Liver (tissue), 9 donors: ENCODE data around the gene CACNA1E. TPM values are rescaled to one million over a fixed set of nuclear protein-coding genes. Genes with fewer than 3 reads are reported as not detected.

ENCODE experiments used
- DNase-seq: peaks from one replicate; pipeline ENCODE4 v3.0.0-alpha.2; 2017; ENCODE audit warnings: low spot score
- H3K27ac ChIP-seq, 2 donors: one replicate each; pipeline ENCODE4 v1.7.0; 2013; ENCODE audit warnings: inconsistent platforms in 2 of 2, low read length in 2 of 2, control low read depth in 1 of 2, low read depth in 1 of 2, mild to moderate bottlenecking in 1 of 2
- H3K27me3 ChIP-seq, 4 donors: one replicate each; pipeline versions ENCODE4 v1.6.1 to v1.7.0; 2013; ENCODE audit warnings: low read length in 3 of 4, inconsistent platforms in 1 of 4, mild to moderate bottlenecking in 1 of 4, moderate library complexity in 1 of 4; ENCODE audit not compliant: control insufficient read depth in 4 of 4, insufficient read depth in 4 of 4
- H3K36me3 ChIP-seq, 4 donors: one replicate each; pipeline versions ENCODE4 v1.6.1 to v1.7.0; 2013; ENCODE audit warnings: low read length in 3 of 4, mild to moderate bottlenecking in 3 of 4, low read depth in 1 of 4, moderate library complexity in 1 of 4; ENCODE audit not compliant: control insufficient read depth in 4 of 4, insufficient read depth in 3 of 4
- H3K4me1 ChIP-seq, 4 donors: one replicate each; pipeline versions ENCODE4 v1.6.1 to v1.7.0; 2013; ENCODE audit warnings: low read length in 3 of 4, mild to moderate bottlenecking in 3 of 4, moderate library complexity in 1 of 4; ENCODE audit not compliant: control insufficient read depth in 4 of 4, insufficient read depth in 4 of 4
- H3K4me3 ChIP-seq, 3 donors: one replicate each; pipeline versions ENCODE4 v1.6.1 to v1.7.0; 2013; ENCODE audit warnings: low read length in 3 of 3, control low read depth in 1 of 3, low read depth in 1 of 3, mild to moderate bottlenecking in 1 of 3
- H3K9ac ChIP-seq, 2 donors: one replicate each; pipeline ENCODE4 v1.7.0; 2013; ENCODE audit warnings: low read length in 2 of 2, mild to moderate bottlenecking in 2 of 2, moderate library complexity in 2 of 2, control low read depth in 1 of 2, low read depth in 1 of 2
- H3K9me3 ChIP-seq, 4 donors: one replicate each; pipeline versions ENCODE4 v1.6.1 to v1.7.0; 2013; ENCODE audit warnings: low read length in 3 of 4; ENCODE audit not compliant: control insufficient read depth in 4 of 4
- ATF3 ChIP-seq: IDR thresholded peaks from 2 replicates; pipeline ENCODE4 v1.6.1; 2016; ENCODE audit warnings: antibody characterized with exemption
- CTCF ChIP-seq: fragments of 150-350 bp; IDR thresholded peaks from 2 replicates; pipeline ENCODE4 v1.5.1; 2017; ENCODE audit warnings: improper control_type of control experiment, low read depth, low read length; ENCODE audit not compliant: missing input control
- FOXA1 ChIP-seq: IDR thresholded peaks from 2 replicates; pipeline ENCODE4 v1.6.1; 2016; ENCODE audit warnings: antibody characterized with exemption
- FOXA2 ChIP-seq: IDR thresholded peaks from 2 replicates; pipeline ENCODE4 v1.6.1; 2016; ENCODE audit warnings: antibody characterized with exemption
- GABPA ChIP-seq, 2 donors: IDR thresholded peaks in 1 of 2; conservative IDR thresholded peaks in 1 of 2; 2 replicates each; pipeline ENCODE4 v1.6.1; 2016; ENCODE audit warnings: antibody characterized with exemption in 2 of 2, mild to moderate bottlenecking in 1 of 2, moderate library complexity in 1 of 2
- HNF4A ChIP-seq, 2 donors: conservative IDR thresholded peaks; 2 replicates each; pipeline ENCODE4 v1.6.1; 2016; ENCODE audit warnings: antibody characterized with exemption in 2 of 2, mild to moderate bottlenecking in 2 of 2
- HNF4G ChIP-seq: IDR thresholded peaks from 2 replicates; pipeline ENCODE4 v1.6.1; 2016; ENCODE audit warnings: antibody characterized with exemption
- JUND ChIP-seq, 2 donors: IDR thresholded peaks; 2 replicates each; pipeline ENCODE4 v1.6.1; 2016; ENCODE audit warnings: antibody characterized with exemption in 2 of 2
- NR2F2 ChIP-seq: IDR thresholded peaks from 2 replicates; pipeline ENCODE4 v1.6.1; 2016; ENCODE audit warnings: antibody characterized with exemption
- RAD21 ChIP-seq, 2 donors: IDR thresholded peaks; 2 replicates each; pipeline ENCODE4 v1.6.1; 2016; ENCODE audit warnings: antibody characterized with exemption in 2 of 2, mild to moderate bottlenecking in 2 of 2
- REST ChIP-seq: IDR thresholded peaks from 2 replicates; pipeline ENCODE4 v1.6.1; 2016; ENCODE audit warnings: antibody characterized with exemption, mild to moderate bottlenecking
- RXRA ChIP-seq, 2 donors: IDR thresholded peaks; 2 replicates each; pipeline ENCODE4 v1.6.1; 2017 to 2018; ENCODE audit warnings: antibody characterized with exemption in 2 of 2, mild to moderate bottlenecking in 1 of 2
- TAF1 ChIP-seq: conservative IDR thresholded peaks from 2 replicates; pipeline ENCODE4 v1.6.1; 2016; ENCODE audit warnings: antibody characterized with exemption, mild to moderate bottlenecking
- YY1 ChIP-seq: IDR thresholded peaks from 2 replicates; pipeline ENCODE4 v1.6.1; 2016; ENCODE audit warnings: antibody characterized with exemption, mild to moderate bottlenecking
- WGBS: extraction: QIAGEN DNeasy Blood & Tissue Kit; methylation state at CpG from one replicate; pipeline ENCODE4 v1.1.7; 2013; 5-methylcytosine and 5-hydroxymethylcytosine counted together
- polyA plus RNA-seq, 2 donors: library from polyadenylated mRNA; stranded (reverse) in 1 of 2; unstranded in 1 of 2; fragments of 200-250 nt in 1 of 2; fragments of >200 nt in 1 of 2; fragmentation: Nextera tagmentation in 1 of 2; extraction: Ambion mirVana in 1 of 2; gene quantifications; one replicate each; pipeline versions ENCODE4 v1.2.1 to v1.2.3, GENCODE V29; 2013 to 2015
- total RNA-seq, 2 donors: library from RNA; depleted of rRNA; stranded (reverse); fragments of >200 nt; gene quantifications; one replicate each; pipeline ENCODE4 v1.2.3, GENCODE V29; 2014
- TF ChIP-seq, protein P1 (sequence below): IDR thresholded peaks from 2 replicates; pipeline ENCODE4 v1.6.1; 2016; ENCODE audit warnings: antibody characterized with exemption
- TF ChIP-seq, protein P2 (sequence below): IDR thresholded peaks from 2 replicates; pipeline ENCODE4 v1.6.1; 2016; ENCODE audit warnings: antibody characterized with exemption
- donor health status: healthy.
- donor health status: healthy.
- donor health status: healthy.
- donor health status: healthy.
- donor health status: healthy.

The CACNA1E gene
- total and polyA plus RNA-seq, 4 donors: under 0.01 to 0.08 (median 0.01) TPM; not detected in 1

- WGBS: 0% methylated on average over 1 of the region's 1 CpG
- Histone ChIP-seq H3K27ac (no peak overlapping the region), H3K4me1 (no peaks in the 10 kb centered on the region), H3K36me3 (no peaks in the 10 kb centered on the region), H3K9me3 (no peaks in the 10 kb centered on the region), H3K27me3 (peaks cover 0 to 6% (median 0%) of the 10 kb centered on the region in 4 donors), H3K4me3 (no peak overlapping the region), H3K9ac (no peak overlapping the region)
- DNase-seq: no peak
- TF ChIP-seq HNF4G (no peak), RAD21 (IDR thresholded peaks at IDR 0.05) (no peak), REST (no peak), FOXA1 (no peak), FOXA2 (no peak)
- TF ChIP-seq, protein P1, sequence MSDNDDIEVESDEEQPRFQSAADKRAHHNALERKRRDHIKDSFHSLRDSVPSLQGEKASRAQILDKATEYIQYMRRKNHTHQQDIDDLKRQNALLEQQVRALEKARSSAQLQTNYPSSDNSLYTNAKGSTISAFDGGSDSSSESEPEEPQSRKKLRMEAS: no peak
Measured at GRCh38 chr1:181559142-181559541, 75.8 kb downstream of the CACNA1E start.

GRCh38 chr1:181562395-181562794, 79.1 kb downstream of the CACNA1E start:
- no peaks in the 10 kb centered on the region for H3K4me1 ChIP-seq
- no peak overlapping the region for H3K27ac ChIP-seq
- H3K36me3 ChIP-seq: no peaks in the 10 kb centered on the region
- H3K9me3 ChIP-seq: no peaks in the 10 kb centered on the region
- 87% methylated on average over 4 of the region's 4 CpGs for WGBS
- DNase-seq: no peak
- no peak overlapping the region for H3K4me3 ChIP-seq
- no peaks in the 10 kb centered on the region for H3K27me3 ChIP-seq
- TF ChIP-seq ATF3 (no peak), NR2F2 (no peak), HNF4G (no peak), RXRA (IDR thresholded peaks at IDR 0.05) (no peak), RAD21 (IDR thresholded peaks at IDR 0.05) (no peak), YY1 (no peak), FOXA2 (no peak), CTCF (no peak), JUND (IDR thresholded peaks at IDR 0.05) (no peak), GABPA (IDR thresholded peaks at IDR 0.05 in 1 of 2, conservative IDR thresholded peaks at IDR 0.05 in 1 of 2) (no peak), REST (no peak), TAF1 (no peak), HNF4A (conservative IDR thresholded peaks at IDR 0.05) (no peak), FOXA1 (no peak)
- TF ChIP-seq, protein P2, sequence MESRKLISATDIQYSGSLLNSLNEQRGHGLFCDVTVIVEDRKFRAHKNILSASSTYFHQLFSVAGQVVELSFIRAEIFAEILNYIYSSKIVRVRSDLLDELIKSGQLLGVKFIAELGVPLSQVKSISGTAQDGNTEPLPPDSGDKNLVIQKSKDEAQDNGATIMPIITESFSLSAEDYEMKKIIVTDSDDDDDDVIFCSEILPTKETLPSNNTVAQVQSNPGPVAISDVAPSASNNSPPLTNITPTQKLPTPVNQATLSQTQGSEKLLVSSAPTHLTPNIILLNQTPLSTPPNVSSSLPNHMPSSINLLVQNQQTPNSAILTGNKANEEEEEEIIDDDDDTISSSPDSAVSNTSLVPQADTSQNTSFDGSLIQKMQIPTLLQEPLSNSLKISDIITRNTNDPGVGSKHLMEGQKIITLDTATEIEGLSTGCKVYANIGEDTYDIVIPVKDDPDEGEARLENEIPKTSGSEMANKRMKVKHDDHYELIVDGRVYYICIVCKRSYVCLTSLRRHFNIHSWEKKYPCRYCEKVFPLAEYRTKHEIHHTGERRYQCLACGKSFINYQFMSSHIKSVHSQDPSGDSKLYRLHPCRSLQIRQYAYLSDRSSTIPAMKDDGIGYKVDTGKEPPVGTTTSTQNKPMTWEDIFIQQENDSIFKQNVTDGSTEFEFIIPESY: no peak
- TF ChIP-seq, protein P1: no peak
- no peak overlapping the region for H3K9ac ChIP-seq
